SK-N-SH treated with all-trans-retinoic acid at 6 μM for 48 hours (cell line): ENCODE measurements around the gene SPA17.

ENCODE experiments used
- ATAC-seq: fragments of 200-7000 bp; cut with Tn5 transposase; 3 replicates; pipeline ENCODE4 v1.9.1; 2020; ENCODE audit warnings: mild to moderate bottlenecking, moderate library complexity
- ARNTL ChIP-seq: fragments of 450-650 bp; formaldehyde crosslinking; IDR thresholded peaks from 2 replicates; pipeline ENCODE4 v1.5.0; 2020; ENCODE audit warnings: low read depth, mild to moderate bottlenecking, moderate library complexity, borderline replicate concordance
- BACH2 ChIP-seq: fragments of 250-450 bp; sonication (Bioruptor Pico); IDR thresholded peaks from 2 replicates; pipeline ENCODE4 v1.9.0; 2021; ENCODE audit warnings: mild to moderate bottlenecking, borderline replicate concordance
- CREB5 ChIP-seq: fragments of 250-450 bp; sonication (Bioruptor Pico); IDR thresholded peaks from 2 replicates; pipeline ENCODE4 v1.5.1; 2020; ENCODE audit warnings: low read depth, mild to moderate bottlenecking, moderate library complexity
- CSDC2 ChIP-seq: fragments of 250-450 bp; sonication (Bioruptor Pico); IDR thresholded peaks from 2 replicates; pipeline ENCODE4 v1.5.0; 2020; ENCODE audit warnings: mild to moderate bottlenecking, moderate library complexity
- CSRNP3 ChIP-seq: fragments of 250-450 bp; sonication (Bioruptor Pico); IDR thresholded peaks from 2 replicates; pipeline ENCODE4 v1.5.1; 2021; ENCODE audit warnings: mild to moderate bottlenecking, moderate library complexity
- ESRRG ChIP-seq: fragments of 250-450 bp; sonication (Bioruptor Pico); IDR thresholded peaks from 2 replicates; pipeline ENCODE4 v1.6.1; 2021; ENCODE audit warnings: mild to moderate bottlenecking
- PATZ1 ChIP-seq: fragments of 250-450 bp; sonication (Bioruptor Pico); IDR thresholded peaks from 2 replicates; pipeline ENCODE4 v1.8.0; 2020; ENCODE audit warnings: mild to moderate bottlenecking, moderate library complexity, borderline replicate concordance
- PPARA ChIP-seq: fragments of 250-450 bp; sonication (Bioruptor Pico); IDR thresholded peaks from 2 replicates; pipeline ENCODE4 v1.5.0; 2020; ENCODE audit warnings: mild to moderate bottlenecking, borderline replicate concordance
- RARB ChIP-seq: fragments of 250-450 bp; sonication (Bioruptor Pico); IDR thresholded peaks from 2 replicates; pipeline ENCODE4 v1.8.0; 2021; ENCODE audit warnings: mild to moderate bottlenecking, moderate library complexity
- SNAI2 ChIP-seq: fragments of 250-450 bp; sonication (Bioruptor Pico); IDR thresholded peaks from 2 replicates; pipeline ENCODE4 v1.5.0; 2020; ENCODE audit warnings: mild to moderate bottlenecking, moderate library complexity
- TCF4 ChIP-seq: fragments of 250-450 bp; sonication (Bioruptor Pico); IDR thresholded peaks from 2 replicates; pipeline ENCODE4 v1.8.0; 2021; ENCODE audit warnings: mild to moderate bottlenecking, moderate library complexity, borderline replicate concordance
- TOX ChIP-seq: fragments of 250-450 bp; sonication (Bioruptor Pico); IDR thresholded peaks from 2 replicates; pipeline ENCODE4 v1.8.0; 2021; ENCODE audit warnings: mild to moderate bottlenecking, moderate library complexity, borderline replicate concordance
- ZC3H10 ChIP-seq: fragments of 250-450 bp; sonication (Bioruptor Pico); IDR thresholded peaks from 2 replicates; pipeline ENCODE4 v1.5.1; 2021; ENCODE audit warnings: mild to moderate bottlenecking, moderate library complexity
- ZFP3 ChIP-seq: fragments of 250-450 bp; sonication (Bioruptor Pico); IDR thresholded peaks from 2 replicates; pipeline ENCODE4 v1.5.0; 2020; ENCODE audit warnings: mild to moderate bottlenecking, moderate library complexity
- ZFP30 ChIP-seq: fragments of 450-650 bp; formaldehyde crosslinking; IDR thresholded peaks from 2 replicates; pipeline ENCODE4 v1.5.0; 2022; ENCODE audit warnings: mild to moderate bottlenecking, moderate library complexity
- ZNF565 ChIP-seq: fragments of 450-650 bp; formaldehyde crosslinking; conservative IDR thresholded peaks from 2 replicates; pipeline ENCODE4 v1.5.0; 2020; ENCODE audit warnings: low read depth, mild to moderate bottlenecking, moderate library complexity
- ZNF70 ChIP-seq: fragments of 450-650 bp; formaldehyde crosslinking; IDR thresholded peaks from 2 replicates; pipeline ENCODE4 v1.5.0; 2020; ENCODE audit warnings: mild to moderate bottlenecking, moderate library complexity
- ZNF8 ChIP-seq: fragments of 450-650 bp; formaldehyde crosslinking; IDR thresholded peaks from 2 replicates; pipeline ENCODE4 v1.5.0; 2020; ENCODE audit warnings: mild to moderate bottlenecking, moderate library complexity
- TF ChIP-seq, protein P1 (sequence below): fragments of 250-450 bp; sonication (Bioruptor Pico); IDR thresholded peaks from 2 replicates; pipeline ENCODE4 v1.8.0; 2021; ENCODE audit warnings: low read depth, mild to moderate bottlenecking, moderate library complexity, borderline replicate concordance
- TF ChIP-seq, protein P2 (sequence below): fragments of 250-450 bp; sonication (Bioruptor Pico); IDR thresholded peaks from 2 replicates; pipeline ENCODE4 v1.5.0; 2020; ENCODE audit warnings: mild to moderate bottlenecking, moderate library complexity

SPA17 gene

GRCh38 chr11:124729571-124729970, 55.9 kb downstream of the SPA17 start:
- no peak for ATAC-seq

GRCh38 chr11:124732230-124732629, 58.5 kb downstream of the SPA17 start:
- no peak for ATAC-seq

More at GRCh38 chr11:124729571-124729970, 55.9 kb downstream of the SPA17 start:
- no peak for TF ChIP-seq ZNF70 (CRISPR knock-in tag)
- no peak for TF ChIP-seq ZC3H10 (CRISPR knock-in tag)
- no peak for TF ChIP-seq TCF4 (CRISPR knock-in tag)
- TF ChIP-seq CSRNP3 (CRISPR knock-in tag), result no peak
- TF ChIP-seq CREB5 (CRISPR knock-in tag), result no peak
- no peak for TF ChIP-seq ZNF8
- TF ChIP-seq PATZ1 (CRISPR knock-in tag), result no peak
- TF ChIP-seq SNAI2 (CRISPR knock-in tag), result no peak
- no peak for TF ChIP-seq CSDC2
- TF ChIP-seq BACH2 (CRISPR knock-in tag), result no peak
- TF ChIP-seq ZNF565 (CRISPR knock-in tag), result no peak
- no peak for TF ChIP-seq RARB
- TF ChIP-seq ZFP30, result no peak
- TF ChIP-seq ESRRG, result no peak
- no peak for TF ChIP-seq TOX (CRISPR knock-in tag)
- TF ChIP-seq ARNTL (CRISPR knock-in tag), result no peak

DNA sequence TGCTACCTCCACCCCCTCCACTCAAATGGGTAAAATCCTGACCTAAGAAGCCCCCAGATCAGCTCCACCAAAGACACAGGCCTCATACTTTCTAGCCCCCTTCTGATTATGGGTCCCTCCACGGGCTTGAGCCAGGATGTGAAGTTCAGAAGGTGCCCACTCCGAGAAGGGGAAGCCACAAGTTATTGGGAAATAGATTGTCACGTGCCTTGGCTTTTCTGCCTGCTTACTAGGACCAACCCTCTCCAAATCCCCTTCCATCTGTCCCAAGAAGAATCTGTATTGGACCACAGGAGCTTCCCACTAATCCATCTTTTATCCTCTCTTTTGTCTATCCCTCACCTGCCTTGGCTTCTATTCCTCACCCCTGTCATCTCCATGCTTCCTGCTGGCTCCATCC, 63.0 kb downstream of the SPA17 start:
- ATAC-seq, result no peak
- TF ChIP-seq ZNF8 (no peak), CSRNP3 (CRISPR knock-in tag) (no peak), ZC3H10 (CRISPR knock-in tag) (no peak), ESRRG (no peak), ZFP3 (CRISPR knock-in tag) (no peak), RARB (no peak), ARNTL (CRISPR knock-in tag) (no peak), PATZ1 (CRISPR knock-in tag) (no peak), TOX (CRISPR knock-in tag) (no peak), ZNF565 (CRISPR knock-in tag) (no peak)
- TF ChIP-seq, protein P1, sequence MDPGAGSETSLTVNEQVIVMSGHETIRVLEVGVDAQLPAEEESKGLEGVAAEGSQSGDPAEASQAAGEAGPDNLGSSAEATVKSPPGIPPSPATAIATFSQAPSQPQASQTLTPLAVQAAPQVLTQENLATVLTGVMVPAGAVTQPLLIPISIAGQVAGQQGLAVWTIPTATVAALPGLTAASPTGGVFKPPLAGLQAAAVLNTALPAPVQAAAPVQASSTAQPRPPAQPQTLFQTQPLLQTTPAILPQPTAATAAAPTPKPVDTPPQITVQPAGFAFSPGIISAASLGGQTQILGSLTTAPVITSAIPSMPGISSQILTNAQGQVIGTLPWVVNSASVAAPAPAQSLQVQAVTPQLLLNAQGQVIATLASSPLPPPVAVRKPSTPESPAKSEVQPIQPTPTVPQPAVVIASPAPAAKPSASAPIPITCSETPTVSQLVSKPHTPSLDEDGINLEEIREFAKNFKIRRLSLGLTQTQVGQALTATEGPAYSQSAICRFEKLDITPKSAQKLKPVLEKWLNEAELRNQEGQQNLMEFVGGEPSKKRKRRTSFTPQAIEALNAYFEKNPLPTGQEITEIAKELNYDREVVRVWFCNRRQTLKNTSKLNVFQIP (CRISPR knock-in tag), result no peak
- TF ChIP-seq, protein P2, sequence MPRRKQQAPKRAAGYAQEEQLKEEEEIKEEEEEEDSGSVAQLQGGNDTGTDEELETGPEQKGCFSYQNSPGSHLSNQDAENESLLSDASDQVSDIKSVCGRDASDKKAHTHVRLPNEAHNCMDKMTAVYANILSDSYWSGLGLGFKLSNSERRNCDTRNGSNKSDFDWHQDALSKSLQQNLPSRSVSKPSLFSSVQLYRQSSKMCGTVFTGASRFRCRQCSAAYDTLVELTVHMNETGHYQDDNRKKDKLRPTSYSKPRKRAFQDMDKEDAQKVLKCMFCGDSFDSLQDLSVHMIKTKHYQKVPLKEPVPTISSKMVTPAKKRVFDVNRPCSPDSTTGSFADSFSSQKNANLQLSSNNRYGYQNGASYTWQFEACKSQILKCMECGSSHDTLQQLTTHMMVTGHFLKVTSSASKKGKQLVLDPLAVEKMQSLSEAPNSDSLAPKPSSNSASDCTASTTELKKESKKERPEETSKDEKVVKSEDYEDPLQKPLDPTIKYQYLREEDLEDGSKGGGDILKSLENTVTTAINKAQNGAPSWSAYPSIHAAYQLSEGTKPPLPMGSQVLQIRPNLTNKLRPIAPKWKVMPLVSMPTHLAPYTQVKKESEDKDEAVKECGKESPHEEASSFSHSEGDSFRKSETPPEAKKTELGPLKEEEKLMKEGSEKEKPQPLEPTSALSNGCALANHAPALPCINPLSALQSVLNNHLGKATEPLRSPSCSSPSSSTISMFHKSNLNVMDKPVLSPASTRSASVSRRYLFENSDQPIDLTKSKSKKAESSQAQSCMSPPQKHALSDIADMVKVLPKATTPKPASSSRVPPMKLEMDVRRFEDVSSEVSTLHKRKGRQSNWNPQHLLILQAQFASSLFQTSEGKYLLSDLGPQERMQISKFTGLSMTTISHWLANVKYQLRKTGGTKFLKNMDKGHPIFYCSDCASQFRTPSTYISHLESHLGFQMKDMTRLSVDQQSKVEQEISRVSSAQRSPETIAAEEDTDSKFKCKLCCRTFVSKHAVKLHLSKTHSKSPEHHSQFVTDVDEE (CRISPR knock-in tag), result no peak

More at GRCh38 chr11:124732230-124732629, 58.5 kb downstream of the SPA17 start:
- TF ChIP-seq ESRRG, result no peak
- no peak for TF ChIP-seq PATZ1 (CRISPR knock-in tag)
- TF ChIP-seq SNAI2 (CRISPR knock-in tag), result no peak
- TF ChIP-seq ZFP3 (CRISPR knock-in tag), result no peak
- no peak for TF ChIP-seq CSDC2
- no peak for TF ChIP-seq ZC3H10 (CRISPR knock-in tag)
- no peak for TF ChIP-seq PPARA (CRISPR knock-in tag)
- no peak for TF ChIP-seq RARB
